ENCODE data around the gene RTN4RL1.

DNA sequence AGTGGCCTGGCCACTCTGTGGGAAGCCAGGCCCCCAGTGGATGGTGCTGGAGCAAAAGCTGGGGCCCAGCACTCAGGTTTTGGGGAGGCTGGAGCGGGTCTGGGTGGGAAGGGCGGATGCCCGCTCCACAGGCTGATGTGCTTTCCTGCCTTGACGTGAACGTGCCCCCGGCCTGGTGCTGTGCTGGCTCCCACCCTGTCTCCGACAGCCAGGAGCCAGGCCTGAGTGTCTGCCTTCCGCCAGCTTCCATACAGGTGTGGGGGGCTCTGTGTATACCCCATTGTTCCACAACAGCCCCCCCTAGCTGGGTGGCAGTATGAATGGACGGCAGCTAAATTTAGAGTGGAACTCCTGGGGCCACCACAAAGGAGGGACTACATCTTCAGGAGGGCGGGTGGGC, 49.8 kb upstream of the RTN4RL1 start:
- no peak for TF ChIP-seq EZH2phosphoT487 (IDR thresholded peaks at IDR 0.05; ENCODE audit: borderline replicate concordance, low read length)
- TF ChIP-seq, protein P1, sequence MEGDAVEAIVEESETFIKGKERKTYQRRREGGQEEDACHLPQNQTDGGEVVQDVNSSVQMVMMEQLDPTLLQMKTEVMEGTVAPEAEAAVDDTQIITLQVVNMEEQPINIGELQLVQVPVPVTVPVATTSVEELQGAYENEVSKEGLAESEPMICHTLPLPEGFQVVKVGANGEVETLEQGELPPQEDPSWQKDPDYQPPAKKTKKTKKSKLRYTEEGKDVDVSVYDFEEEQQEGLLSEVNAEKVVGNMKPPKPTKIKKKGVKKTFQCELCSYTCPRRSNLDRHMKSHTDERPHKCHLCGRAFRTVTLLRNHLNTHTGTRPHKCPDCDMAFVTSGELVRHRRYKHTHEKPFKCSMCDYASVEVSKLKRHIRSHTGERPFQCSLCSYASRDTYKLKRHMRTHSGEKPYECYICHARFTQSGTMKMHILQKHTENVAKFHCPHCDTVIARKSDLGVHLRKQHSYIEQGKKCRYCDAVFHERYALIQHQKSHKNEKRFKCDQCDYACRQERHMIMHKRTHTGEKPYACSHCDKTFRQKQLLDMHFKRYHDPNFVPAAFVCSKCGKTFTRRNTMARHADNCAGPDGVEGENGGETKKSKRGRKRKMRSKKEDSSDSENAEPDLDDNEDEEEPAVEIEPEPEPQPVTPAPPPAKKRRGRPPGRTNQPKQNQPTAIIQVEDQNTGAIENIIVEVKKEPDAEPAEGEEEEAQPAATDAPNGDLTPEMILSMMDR (IDR thresholded peaks at IDR 0.05; ENCODE audit: low read depth, low read length, poor library complexity, severe bottlenecking): no peak
